ENCODE results near the gene PXYLP1. TPM values are rescaled to one million over a fixed set of nuclear protein-coding genes. Genes with fewer than 3 reads are reported as not detected.
"Not testable (repeated sequence)": the region's sequence is repeated elsewhere in the genome, so short reads cannot be mapped to it uniquely, and the experiment has no call there.

PXYLP1 gene
- total RNA-seq, 2 donors from 2014 or later: 11.0 to 13.8 TPM

DNA sequence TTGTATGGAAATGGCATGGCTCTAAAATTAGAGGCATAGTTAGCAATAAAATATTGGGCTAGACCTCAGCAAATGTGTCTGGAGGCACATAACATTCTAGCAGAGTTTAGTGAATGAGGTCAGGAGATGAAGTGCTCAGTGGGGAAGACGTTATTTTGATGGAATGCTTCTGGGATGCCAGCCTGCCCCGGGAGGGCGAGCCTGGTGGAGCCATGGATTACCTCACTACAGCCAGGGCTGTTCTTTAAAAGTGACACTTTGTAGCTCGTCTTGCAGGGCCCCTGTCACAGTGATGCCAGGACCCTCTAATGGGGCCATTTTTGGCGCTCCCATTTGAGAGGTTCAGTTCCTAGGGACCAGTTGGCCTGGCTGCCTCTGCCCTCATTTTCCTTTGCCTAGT is 48.5 kb downstream of the PXYLP1 start:
- intact Hi-C loops (cut with DNase I): no loop called here
- no peak for DNase-seq (ENCODE audit: low spot score)

DNA sequence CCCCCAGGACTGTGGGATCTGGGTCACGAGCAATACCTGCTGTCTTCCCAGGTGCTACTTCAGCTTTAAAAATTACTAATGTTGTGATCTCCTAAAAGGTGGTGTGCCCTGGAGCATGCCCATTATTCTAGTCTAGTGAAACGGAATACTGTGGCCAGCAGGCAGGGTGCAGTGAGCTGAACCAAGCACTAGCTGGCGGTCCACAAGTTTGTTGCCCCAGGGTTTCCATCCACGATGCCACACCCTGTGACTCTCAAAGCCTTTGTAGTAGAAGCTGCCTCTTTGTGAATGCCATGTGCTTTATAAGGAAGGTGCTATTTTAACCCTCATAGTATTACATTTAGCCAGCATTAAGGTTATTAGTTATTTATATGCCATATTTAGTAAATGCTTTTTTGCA is 49.1 kb downstream of the PXYLP1 start:
- no peak for DNase-seq (ENCODE audit: low spot score)
- intact Hi-C loops (cut with DNase I): no loop called here

DNA sequence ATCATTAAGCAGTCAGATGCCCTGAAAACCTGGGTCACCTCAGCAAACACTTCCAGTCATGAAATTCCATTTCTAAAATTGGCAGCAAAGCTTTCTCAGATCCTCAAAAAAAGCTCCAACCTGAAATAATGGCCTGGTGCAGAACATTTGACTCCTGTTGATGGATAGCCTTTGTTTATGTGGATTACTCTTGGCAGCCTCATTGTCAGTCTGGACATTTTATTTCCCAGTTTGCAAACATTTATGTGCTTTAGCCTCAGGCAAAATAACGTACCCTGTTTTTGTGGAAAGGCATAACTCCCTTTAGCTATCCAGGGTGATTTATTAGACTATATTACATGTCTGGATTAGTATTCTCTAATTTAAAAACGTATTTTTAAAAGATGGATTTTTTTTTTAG is 53.9 kb downstream of the PXYLP1 start:
- no peak for DNase-seq (ENCODE audit: low spot score)
- intact Hi-C loops (cut with DNase I): no loop called here

DNA sequence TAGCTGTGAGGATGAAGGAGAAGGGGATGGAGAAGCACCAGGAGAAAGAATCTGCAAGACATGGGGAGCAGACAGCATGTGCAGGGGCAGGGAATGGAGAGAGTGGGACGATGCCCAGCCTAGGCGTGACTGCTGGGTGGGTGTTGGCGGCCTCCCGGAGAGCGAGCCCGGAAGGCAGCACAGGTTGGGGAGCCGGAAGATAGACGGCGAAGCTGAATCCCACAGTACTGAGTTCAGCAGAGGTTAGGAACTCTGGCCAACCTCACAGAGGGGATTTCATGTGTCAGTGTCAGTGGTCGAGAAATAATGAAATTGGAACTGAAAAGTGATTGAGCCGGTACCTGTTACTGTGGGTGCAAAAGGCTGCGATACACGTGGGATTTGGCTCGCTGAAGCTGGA is 55.2 kb downstream of the PXYLP1 start:
- DNase-seq (ENCODE audit: low spot score): no peak
- intact Hi-C loops (cut with DNase I): no loop called here

DNA sequence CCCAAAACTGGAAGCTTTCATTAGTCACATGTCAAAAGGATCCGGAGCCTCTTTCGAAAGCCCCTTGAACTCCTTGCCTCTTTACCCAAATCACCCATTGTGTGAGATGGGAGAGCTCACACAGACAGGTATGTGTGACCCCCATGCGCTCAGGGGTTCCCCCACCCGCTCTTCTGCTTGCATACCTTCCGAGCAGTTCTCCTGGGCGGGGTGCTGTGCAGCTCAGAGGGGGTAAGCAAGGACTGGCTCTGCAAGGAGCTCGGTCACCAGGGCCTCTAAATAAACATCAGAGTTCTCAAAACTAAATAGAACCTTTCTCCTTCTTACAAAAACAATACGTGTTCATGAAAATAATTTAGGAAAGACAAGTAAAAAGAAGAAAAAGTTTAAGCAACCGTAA is 55.7 kb downstream of the PXYLP1 start:
- DNase-seq (ENCODE audit: low spot score): no peak
- intact Hi-C loops (cut with DNase I): no loop called here

DNA sequence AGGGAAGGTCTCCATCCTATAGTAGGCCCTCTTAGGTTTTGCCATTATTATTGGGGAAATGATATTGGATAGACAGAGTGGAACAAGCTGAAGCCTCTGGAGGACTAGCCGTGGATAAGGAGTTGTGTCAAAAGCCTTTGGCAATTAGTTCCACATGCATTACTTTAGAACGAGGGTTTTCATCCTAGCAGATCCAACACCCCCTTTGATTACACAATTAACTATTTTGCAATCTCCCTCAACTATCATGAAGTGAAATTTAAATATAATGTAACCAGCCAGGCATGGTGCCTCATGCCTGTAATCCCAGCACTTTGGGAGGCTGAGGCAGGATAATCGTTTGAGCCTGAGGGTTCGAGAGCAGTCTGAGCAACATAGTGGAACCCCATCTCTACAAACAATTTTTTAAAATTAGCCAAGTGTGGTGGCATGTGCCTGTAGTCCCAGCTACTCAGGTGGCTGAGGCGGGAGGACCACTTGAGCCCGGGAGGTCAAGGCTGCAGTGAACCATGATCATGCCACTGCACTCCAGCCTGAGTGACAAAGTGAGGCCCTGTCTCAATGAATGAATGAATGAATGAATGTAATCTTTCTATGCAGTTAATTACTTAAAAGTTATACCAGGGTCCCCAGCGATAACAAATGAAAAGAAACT is 56.8 kb downstream of the PXYLP1 start:
- no peak for DNase-seq (ENCODE audit: low spot score)
- intact Hi-C loops (cut with DNase I): no loop called here

DNA sequence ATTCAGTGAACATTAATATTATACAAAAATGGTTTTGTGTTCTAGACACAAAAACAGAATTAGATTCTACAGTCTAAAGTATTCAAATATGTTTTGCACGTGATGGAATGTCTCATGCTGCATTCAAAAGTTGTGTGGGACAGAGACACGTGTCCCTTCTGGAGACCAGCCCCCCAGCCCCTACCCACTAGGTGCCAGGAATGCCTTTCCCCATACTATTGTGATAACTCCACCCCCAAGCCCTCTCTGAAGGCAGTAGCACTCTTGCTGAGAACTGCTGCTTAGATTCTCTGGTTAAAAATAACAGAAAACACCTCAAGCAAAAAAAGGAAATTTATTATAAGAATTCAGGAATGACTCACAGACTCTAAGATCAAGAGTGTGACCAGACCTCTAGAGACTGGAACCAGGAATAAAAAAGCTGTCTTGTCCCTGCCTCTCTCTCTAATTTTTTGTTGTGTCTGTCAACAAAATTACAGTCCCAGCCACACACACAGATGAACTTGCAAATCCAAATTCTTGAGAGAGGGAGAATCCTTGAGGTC is 57.7 kb downstream of the PXYLP1 start:
- no peak for DNase-seq (ENCODE audit: low spot score)
- intact Hi-C loops (cut with DNase I): no loop called here

DNA sequence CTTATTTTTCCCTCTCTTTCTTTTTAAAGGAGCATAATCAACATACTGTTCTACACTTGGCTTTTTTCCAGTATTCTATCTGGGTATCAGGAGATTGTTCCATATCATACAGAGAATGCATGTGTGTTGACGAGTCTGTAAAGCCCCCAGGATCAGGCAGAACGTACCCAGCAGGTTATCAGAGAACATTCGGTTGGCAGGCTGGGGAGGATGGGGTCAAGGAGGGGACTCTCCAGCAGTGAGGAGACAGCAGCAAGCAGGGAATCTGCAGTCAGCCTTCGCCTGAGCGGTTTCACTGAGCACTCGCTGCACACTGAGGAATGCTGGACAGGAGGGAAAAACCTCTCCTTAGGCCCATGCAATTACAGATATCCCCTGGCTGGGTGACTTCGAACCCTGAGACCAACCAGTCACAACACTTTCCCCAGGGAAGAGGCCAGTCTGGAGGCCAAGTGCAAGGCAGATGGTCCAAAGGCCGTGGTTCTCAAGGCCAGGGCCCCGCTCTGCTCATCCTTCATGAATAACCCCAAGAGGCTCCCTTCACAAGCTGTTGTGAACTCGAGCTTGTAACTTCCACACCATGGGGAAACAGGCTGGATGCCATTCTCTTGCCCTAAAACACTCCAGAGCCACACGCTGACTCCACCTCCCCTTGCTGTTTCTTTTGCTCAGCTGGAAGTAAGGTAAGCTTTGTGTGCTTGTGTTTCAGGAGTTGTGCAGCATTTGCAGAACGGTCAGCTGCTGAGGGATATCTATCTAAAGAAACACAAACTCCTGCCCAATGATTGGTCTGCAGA is 60.1 kb downstream of the PXYLP1 start:
- intact Hi-C loops (cut with DNase I): no loop called here
- no peak for DNase-seq (ENCODE audit: low spot score)

DNA sequence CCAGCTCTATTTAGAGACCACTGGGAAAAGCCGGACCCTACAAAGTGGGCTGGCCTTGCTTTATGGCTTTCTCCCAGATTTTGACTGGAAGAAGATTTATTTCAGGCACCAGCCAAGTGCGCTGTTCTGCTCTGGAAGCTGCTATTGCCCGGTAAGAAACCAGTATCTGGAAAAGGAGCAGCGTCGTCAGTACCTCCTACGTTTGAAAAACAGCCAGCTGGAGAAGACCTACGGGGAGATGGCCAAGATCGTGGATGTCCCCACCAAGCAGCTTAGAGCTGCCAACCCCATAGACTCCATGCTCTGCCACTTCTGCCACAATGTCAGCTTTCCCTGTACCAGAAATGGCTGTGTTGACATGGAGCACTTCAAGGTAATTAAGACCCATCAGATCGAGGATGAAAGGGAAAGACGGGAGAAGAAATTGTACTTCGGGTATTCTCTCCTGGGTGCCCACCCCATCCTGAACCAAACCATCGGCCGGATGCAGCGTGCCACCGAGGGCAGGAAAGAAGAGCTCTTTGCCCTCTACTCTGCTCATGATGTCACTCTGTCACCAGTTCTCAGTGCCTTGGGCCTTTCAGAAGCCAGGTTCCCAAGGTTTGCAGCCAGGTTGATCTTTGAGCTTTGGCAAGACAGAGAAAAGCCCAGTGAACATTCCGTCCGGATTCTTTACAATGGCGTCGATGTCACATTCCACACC is 60.9 kb downstream of the PXYLP1 start:
- intact Hi-C loops (cut with DNase I): no loop called here
- DNase-seq (ENCODE audit: low spot score): no peak

DNA sequence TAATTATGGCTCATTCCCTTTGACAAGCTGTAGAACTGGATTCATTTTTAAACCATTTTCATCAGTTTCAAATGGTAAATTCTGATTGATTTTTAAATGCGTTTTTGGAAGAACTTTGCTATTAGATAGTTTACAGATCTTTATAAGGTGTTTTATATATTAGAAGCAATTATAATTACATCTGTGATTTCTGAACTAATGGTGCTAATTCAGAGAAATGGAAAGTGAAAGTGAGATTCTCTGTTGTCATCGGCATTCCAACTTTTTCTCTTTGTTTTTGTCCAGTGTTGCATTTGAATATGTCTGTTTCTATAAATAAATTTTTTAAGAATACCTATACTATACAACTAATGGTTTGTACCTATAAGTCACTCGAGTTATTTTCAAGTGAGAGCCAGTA is 62.7 kb downstream of the PXYLP1 start:
- DNase-seq (ENCODE audit: low spot score): no peak
- intact Hi-C loops (cut with DNase I): no loop called here

DNA sequence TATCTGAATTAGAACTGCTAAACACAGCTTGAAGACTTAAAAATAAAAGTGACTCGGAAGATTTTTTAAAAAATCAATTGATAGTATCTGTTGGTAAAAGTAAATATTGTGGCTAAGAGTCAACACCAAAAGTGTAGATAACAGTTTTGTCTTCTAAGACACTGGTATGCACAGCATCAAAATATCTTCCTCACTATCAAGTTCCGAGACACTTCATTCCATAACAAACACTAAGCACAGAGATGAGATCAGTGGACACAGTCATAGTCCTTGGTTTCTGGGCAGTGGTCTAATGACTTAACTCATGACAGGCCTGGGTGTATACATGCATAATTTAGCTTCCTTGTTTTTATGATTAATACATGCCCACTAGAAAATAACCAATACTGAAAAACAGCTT is 63.2 kb downstream of the PXYLP1 start:
- no peak for DNase-seq (ENCODE audit: low spot score)
- intact Hi-C loops (cut with DNase I): no loop called here

DNA sequence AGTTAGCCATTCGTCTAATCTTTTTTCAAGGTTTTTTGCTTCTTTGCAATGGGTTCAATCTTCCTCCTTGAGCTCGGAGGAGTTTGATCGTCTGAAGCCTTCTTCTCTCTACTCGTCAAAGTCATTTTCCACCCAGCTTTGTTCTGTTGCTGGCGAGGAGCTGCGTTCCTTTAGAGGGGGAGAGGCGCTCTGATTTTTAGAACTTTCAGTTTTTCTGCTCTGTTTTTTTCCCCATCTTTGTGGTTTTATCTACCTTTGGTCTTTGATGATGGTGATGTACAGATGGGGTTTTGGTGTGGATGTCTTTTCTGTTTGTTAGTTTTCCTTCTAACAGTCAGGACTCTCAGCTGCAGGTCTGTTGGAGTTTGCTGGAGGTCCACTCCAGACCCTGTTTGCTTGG is 68.8 kb downstream of the PXYLP1 start:
- intact Hi-C loops (cut with DNase I): loop anchor here in 1 of 2 donors (5.0 kb wide), 1 partner anchor 262 kb away; no protein-coding TSS in a partner anchor
- not testable (repeated sequence) for DNase-seq (ENCODE audit: low spot score)

DNA sequence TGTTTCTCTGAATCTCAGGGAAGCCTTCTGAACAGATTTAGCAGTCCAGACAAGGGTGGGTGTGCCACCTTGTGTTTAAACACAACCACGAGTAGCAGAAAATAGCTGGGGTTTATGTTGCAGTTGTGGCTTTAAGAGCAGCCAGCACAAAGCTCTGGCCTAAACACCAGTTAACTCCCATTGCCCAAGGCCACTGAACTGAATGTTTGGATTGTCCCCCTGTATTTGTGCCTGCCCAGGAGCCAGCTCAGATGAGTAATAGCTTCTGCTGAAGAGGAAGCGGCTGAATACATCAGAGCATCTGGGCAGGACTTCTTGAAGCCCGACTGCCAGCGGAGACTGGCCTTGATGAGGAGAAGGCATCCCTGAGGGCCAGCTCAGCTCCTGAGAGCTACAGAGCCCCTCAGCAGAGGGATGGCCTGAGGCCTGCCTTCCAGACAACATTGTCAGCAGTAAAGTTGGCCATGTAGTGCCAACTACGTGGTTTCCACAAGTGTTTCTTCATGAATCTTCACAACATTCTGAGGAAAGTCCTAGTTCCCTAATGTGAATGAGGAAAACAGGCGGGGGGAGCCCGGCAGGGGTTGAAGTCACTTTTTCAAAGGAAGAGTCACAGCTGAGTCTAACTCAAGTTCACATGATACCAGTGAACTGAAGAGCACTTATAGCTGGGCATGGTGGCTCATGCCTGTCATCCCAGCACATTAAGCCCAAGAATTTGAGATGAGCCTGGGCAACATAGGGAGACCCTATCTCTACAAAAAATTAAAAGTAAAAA is 70.9 kb downstream of the PXYLP1 start:
- no peak for DNase-seq (ENCODE audit: low spot score)
- intact Hi-C loops (cut with DNase I): loop anchor here in 1 of 2 donors (5.0 kb wide), 1 partner anchor 260 kb away; no protein-coding TSS in a partner anchor

DNA sequence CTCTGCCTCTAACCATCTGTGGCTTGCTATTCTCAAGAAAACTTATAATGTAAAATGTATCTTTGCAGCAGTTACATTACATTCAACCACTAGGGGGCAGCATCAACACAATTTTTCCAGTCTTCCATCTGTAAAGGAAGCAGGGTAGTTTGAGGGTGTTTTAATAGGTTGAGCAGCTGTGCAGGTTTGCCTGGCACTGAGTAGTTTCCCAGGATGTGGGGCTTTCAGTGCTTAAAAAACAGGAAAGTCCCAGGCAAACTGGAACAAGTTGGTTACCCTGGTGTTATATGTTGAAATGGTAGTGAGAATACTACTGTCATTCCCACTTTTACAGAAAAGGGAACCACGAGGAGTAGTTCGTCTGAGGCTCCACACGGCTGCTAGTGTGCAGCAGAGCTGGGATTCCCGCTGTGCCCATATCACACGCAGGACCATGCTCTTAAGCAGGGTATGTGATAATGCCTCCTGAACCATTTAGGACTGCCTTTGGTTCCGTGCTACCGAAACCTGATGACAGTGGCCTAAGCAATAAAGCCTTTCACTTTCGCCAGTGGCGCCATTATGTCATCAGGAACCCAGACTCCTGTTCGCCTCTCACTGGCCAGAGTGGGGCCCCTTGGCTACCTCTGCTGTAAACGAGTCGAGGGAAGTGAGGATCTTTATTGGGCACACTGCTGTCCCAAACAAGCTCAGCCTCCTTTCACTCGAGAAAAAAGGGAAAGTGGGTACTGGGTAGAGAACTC is 72.0 kb downstream of the PXYLP1 start:
- DNase-seq (ENCODE audit: low spot score): no peak
- intact Hi-C loops (cut with DNase I): loop anchor here in 1 of 2 donors (5.0 kb wide), 1 partner anchor 259 kb away; no protein-coding TSS in a partner anchor

DNA sequence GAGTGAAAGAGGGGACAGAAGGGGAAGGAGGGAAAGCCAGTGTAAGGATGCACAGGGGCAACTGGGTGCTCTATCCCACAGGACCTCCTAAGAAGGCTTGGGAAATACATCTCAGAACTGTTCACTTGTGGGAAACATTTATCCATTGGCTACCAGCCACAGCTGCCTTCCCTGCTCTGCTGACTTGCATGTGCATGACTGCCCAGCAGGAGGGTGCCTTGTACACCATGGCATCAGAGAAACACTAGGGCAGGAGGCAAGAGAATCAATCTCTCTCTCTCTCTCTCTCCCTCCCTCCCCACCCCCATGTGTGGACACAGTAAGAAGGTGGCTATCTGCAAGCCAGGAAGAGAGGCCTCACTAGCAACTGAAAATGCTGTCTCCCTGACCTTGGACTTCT is 73.8 kb downstream of the PXYLP1 start:
- intact Hi-C loops (cut with DNase I): no loop called here

DNA sequence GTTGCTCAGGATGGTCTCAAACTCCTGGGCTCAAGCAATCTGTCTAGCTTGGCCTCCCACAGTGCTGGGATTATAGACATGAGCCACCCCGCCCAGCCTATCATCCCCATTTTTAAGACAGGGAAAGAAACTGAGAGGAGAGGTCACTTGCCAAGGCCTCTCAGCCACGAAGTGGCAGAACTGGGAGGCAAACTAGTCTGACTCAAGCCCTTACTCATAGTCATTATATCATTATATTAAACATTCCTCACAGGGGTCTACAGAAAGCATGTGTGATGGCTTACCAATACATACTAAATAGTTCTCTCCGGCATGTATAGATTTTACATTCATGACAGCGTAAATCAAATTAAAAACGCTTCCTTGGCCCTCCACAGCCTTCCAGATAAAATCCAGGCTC is 74.7 kb downstream of the PXYLP1 start:
- intact Hi-C loops (cut with DNase I): no loop called here
- DNase-seq (ENCODE audit: low spot score): no peak

More for the DNA sequence above, 73.8 kb downstream of the PXYLP1 start:
- DNase-seq (ENCODE audit: low spot score): no peak

DNA sequence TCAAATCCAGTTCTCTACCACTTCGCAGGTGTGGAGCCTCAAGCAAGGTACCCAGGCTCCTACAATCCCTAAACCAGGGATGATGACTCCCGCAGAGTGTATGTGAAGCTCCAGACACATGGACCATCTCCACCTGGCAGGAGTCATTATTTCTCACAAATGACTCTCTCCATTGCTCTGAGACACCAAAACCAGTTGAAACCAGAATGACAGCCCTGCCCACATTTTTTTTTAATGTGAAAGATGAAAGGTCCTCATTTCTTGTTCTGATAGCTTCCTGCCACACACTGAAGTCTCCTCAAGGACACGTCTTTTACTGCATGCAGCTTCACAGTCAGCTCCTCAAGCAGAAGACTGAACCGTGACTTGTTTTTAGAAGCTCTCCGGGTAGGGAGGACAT is 75.3 kb downstream of the PXYLP1 start:
- intact Hi-C loops (cut with DNase I): no loop called here
- no peak for DNase-seq (ENCODE audit: low spot score)

DNA sequence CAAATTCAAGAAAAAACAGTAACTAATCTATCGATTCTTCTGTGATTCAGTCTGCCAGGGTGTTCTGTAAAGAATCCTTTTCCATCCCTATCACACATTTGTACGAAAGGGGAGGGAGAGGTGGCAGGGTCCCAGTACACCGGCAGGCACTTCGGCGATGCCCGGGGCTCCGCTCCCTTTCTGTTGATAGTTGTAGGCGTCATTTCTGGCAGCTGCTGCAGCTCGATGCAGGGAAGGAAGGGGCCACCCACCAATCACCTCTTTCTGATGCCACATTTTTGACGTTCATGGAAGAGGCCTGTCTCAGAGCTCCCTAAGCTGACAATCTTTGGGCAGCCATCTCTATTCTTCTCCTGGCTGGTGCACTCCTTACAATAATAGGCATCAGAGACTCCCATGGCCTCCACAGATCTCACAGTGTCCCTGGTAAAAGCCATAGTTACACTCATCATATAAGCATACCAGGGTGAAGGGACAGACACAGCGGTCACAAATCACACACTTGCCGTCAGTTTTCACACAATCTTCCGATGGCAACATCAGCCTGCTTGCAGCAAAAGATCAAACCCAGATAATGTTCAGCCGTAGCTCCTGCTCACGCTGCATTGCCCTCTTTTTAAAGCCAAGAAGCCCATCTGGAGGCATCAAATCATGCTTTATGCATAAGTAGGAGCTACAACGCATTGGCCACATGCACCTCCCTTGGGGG is 75.9 kb downstream of the PXYLP1 start:
- intact Hi-C loops (cut with DNase I): no loop called here
- no peak for DNase-seq (ENCODE audit: low spot score)

Data from posterior vena cava (tissue), 2 donors.